DOHH2 (cell line): ENCODE data around the gene PMPCA.

Experiments
- H3F3A ChIP-seq: fragments of 200-600 bp; sonication (generic), shearing (Covaris generic); 2 replicates; pipeline ENCODE4 v1.6.0; 2016; ENCODE audit warnings: antibody characterized with exemption, mild to moderate bottlenecking; ENCODE audit not compliant: control insufficient read depth, insufficient read depth
- H3K27ac ChIP-seq: fragments of 200-600 bp; sonication (generic); 2 replicates; pipeline ENCODE4 v1.5.1; 2014; ENCODE audit warnings: low read depth, mild to moderate bottlenecking, low read length, moderate library complexity
- H3K27me3 ChIP-seq: fragments of 200-600 bp; sonication (generic); 2 replicates; pipeline ENCODE4 v1.6.1; 2014; ENCODE audit warnings: mild to moderate bottlenecking, low read length, mixed read lengths; ENCODE audit not compliant: control insufficient read depth
- H3K36me3 ChIP-seq: fragments of 200-600 bp; sonication (generic); 2 replicates; pipeline ENCODE4 v1.6.1; 2014; ENCODE audit warnings: mild to moderate bottlenecking, low read length, moderate library complexity, mixed read lengths; ENCODE audit not compliant: control insufficient read depth
- H3K4me1 ChIP-seq: fragments of 200-600 bp; sonication (generic); 2 replicates; pipeline ENCODE4 v1.6.1; 2014; ENCODE audit warnings: mild to moderate bottlenecking, low read length, mixed read lengths; ENCODE audit not compliant: control insufficient read depth
- H3K4me2 ChIP-seq: fragments of 200-600 bp; sonication (generic); 2 replicates; pipeline ENCODE4 v1.6.0; 2014; ENCODE audit warnings: mild to moderate bottlenecking, low read length, moderate library complexity
- H3K4me3 ChIP-seq: fragments of 200-600 bp; sonication (generic); 2 replicates; pipeline ENCODE4 v1.5.1; 2014; ENCODE audit warnings: mild to moderate bottlenecking, low read length, mixed read lengths
- H3K79me2 ChIP-seq: fragments of 200-600 bp; sonication (generic); 2 replicates; pipeline ENCODE4 v1.6.1; 2014; ENCODE audit warnings: mild to moderate bottlenecking, low read length, mixed read lengths; ENCODE audit not compliant: control insufficient read depth
- H3K9me2 ChIP-seq: fragments of 200-600 bp; sonication (generic); replicated peaks from 2 replicates; pipeline ENCODE4 v1.6.1; 2014; ENCODE audit warnings: mild to moderate bottlenecking, low read length, mixed read lengths; ENCODE audit not compliant: control insufficient read depth
- H3K9me3 ChIP-seq: fragments of 200-600 bp; sonication (generic); 2 replicates; pipeline ENCODE4 v1.6.1; 2014; ENCODE audit warnings: antibody characterized with exemption, low read length, mixed read lengths; ENCODE audit not compliant: control insufficient read depth, insufficient read depth
- H4K20me1 ChIP-seq: fragments of 200-600 bp; sonication (generic); 2 replicates; pipeline ENCODE4 v1.6.0; 2014; ENCODE audit warnings: low read depth, mild to moderate bottlenecking, antibody characterized with exemption, low read length, moderate library complexity; ENCODE audit not compliant: control insufficient read depth, insufficient read depth
- CTCF ChIP-seq: fragments of 200-600 bp; sonication (generic); IDR thresholded peaks from one replicate; pipeline ENCODE4 v1.5.1; 2014; ENCODE audit warnings: antibody characterized with exemption, mild to moderate bottlenecking, low read depth, low read length; ENCODE audit not compliant: poor library complexity, severe bottlenecking
- EZH2phosphoT487 ChIP-seq: fragments of 200-600 bp; sonication (generic); IDR thresholded peaks from 2 replicates; pipeline ENCODE4 v1.6.1; 2017; ENCODE audit warnings: borderline replicate concordance, mild to moderate bottlenecking, antibody characterized with exemption, low read length, moderate library complexity, mixed read lengths

PMPCA gene

GRCh38 chr9:136362450-136362784 is 48.0 kb upstream of the PMPCA start:
- Histone ChIP-seq H4K20me1 (no peaks in the 10 kb centered on the region), H3K4me2 (peak overlapping the region; percentile 73)

GRCh38 chr9:136363106-136363948 is 47.1 kb upstream of the PMPCA start, which contains the start of gene DNLZ:
Gene DNLZ (minus strand): TSS chr9:136363744. CDS start chr9:136363714, 30 bp downstream.
- Histone ChIP-seq H3K27ac (peak within 1 kb of the TSS; percentile 63), H3K4me1 (peaks cover 18% of the 10 kb centered on the region)
- TF ChIP-seq EZH2phosphoT487 (no peak), CTCF (peak; percentile 92)

More at GRCh38 chr9:136362450-136362784, 48.0 kb upstream of the PMPCA start:
- H3K4me1 ChIP-seq: peaks cover 18% of the 10 kb centered on the region
- TF ChIP-seq EZH2phosphoT487 (no peak), CTCF (no peak)
- peaks cover 5% of the 10 kb centered on the region; the same call in 1 of the 2 replicates for H3K79me2 ChIP-seq
- no peaks in the 10 kb centered on the region for H3F3A ChIP-seq
- peak overlapping the region; percentile 82 for H3K4me3 ChIP-seq
- no peaks in the 10 kb centered on the region for H3K36me3 ChIP-seq
- H3K9me2 ChIP-seq: no peaks in the 10 kb centered on the region
- H3K27ac ChIP-seq: no peak overlapping the region
- H3K9me3 ChIP-seq: no peaks in the 10 kb centered on the region
- no peaks in the 10 kb centered on the region for H3K27me3 ChIP-seq

GRCh38 chr9:136363949-136364748 is 46.3 kb upstream of the PMPCA start:
- Histone ChIP-seq H3K4me3 (peak overlapping the region; percentile 82), H3K4me2 (peak overlapping the region; percentile 31; the same call in 1 of the 2 replicates), H3K36me3 (no peaks in the 10 kb centered on the region), H3K79me2 (peaks cover 5% of the 10 kb centered on the region; the same call in 1 of the 2 replicates), H3K9me3 (no peaks in the 10 kb centered on the region), H3F3A (no peaks in the 10 kb centered on the region), H3K9me2 (no peaks in the 10 kb centered on the region), H3K4me1 (peaks cover 18% of the 10 kb centered on the region), H3K27me3 (no peaks in the 10 kb centered on the region), H4K20me1 (no peaks in the 10 kb centered on the region), H3K27ac (no peak overlapping the region)
- TF ChIP-seq CTCF: peak; percentile 33
- no peak for TF ChIP-seq EZH2phosphoT487

More at GRCh38 chr9:136363106-136363948, 47.1 kb upstream of the PMPCA start, which contains the start of gene DNLZ:
- peaks cover 5% of the 10 kb centered on the region; the same call in 1 of the 2 replicates for H3K79me2 ChIP-seq
- no peaks in the 10 kb centered on the region for H3K9me3 ChIP-seq
- no peaks in the 10 kb centered on the region for H4K20me1 ChIP-seq
- H3F3A ChIP-seq: no peaks in the 10 kb centered on the region
- no peaks in the 10 kb centered on the region for H3K9me2 ChIP-seq
- peak within 1 kb of the TSS; percentile 82 for H3K4me3 ChIP-seq
- H3K36me3 ChIP-seq: no peaks in the 10 kb centered on the region
- H3K4me2 ChIP-seq: peak within 1 kb of the TSS; percentile 73
- H3K27me3 ChIP-seq: no peaks in the 10 kb centered on the region
